ENCODE data around the gene CLDN25.
"Not testable (repeated sequence)": the region's sequence is repeated elsewhere in the genome, so short reads cannot be mapped to it uniquely, and the experiment has no call there.

Gene CLDN25

DNA sequence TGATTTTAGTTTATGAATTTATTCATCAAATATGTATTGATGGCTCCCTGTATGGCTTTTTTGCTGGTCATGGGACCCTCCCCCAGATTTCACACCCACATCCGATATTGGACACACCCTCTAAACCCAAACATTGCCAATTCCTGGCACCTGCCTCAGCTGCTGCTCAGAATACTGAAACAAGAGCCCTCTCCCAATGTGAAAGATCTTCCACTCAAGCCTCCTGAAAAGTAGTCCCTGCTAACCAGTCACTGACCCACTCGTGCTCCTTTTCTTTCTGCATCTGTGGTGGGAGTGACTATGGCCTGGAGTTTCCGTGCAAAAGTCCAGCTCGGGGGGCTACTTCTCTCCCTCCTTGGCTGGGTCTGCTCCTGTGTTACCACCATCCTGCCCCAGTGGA, at the start of gene CLDN25:
Gene CLDN25, plus strand, starts transcription at position 301 of the 400 bp plus-strand sequence. Its CDS starts 0 bp downstream, at position 301.
- DNase-seq (ENCODE audit: low read depth), result no peak
- no peak within 1 kb of the TSS for H3K4me3 ChIP-seq (ENCODE audit: low read depth, low read length)
- TF ChIP-seq, protein P1, sequence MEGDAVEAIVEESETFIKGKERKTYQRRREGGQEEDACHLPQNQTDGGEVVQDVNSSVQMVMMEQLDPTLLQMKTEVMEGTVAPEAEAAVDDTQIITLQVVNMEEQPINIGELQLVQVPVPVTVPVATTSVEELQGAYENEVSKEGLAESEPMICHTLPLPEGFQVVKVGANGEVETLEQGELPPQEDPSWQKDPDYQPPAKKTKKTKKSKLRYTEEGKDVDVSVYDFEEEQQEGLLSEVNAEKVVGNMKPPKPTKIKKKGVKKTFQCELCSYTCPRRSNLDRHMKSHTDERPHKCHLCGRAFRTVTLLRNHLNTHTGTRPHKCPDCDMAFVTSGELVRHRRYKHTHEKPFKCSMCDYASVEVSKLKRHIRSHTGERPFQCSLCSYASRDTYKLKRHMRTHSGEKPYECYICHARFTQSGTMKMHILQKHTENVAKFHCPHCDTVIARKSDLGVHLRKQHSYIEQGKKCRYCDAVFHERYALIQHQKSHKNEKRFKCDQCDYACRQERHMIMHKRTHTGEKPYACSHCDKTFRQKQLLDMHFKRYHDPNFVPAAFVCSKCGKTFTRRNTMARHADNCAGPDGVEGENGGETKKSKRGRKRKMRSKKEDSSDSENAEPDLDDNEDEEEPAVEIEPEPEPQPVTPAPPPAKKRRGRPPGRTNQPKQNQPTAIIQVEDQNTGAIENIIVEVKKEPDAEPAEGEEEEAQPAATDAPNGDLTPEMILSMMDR (IDR thresholded peaks at IDR 0.05; ENCODE audit: insufficient read depth, low read depth, low read length, missing control alignments), result no peak

DNA sequence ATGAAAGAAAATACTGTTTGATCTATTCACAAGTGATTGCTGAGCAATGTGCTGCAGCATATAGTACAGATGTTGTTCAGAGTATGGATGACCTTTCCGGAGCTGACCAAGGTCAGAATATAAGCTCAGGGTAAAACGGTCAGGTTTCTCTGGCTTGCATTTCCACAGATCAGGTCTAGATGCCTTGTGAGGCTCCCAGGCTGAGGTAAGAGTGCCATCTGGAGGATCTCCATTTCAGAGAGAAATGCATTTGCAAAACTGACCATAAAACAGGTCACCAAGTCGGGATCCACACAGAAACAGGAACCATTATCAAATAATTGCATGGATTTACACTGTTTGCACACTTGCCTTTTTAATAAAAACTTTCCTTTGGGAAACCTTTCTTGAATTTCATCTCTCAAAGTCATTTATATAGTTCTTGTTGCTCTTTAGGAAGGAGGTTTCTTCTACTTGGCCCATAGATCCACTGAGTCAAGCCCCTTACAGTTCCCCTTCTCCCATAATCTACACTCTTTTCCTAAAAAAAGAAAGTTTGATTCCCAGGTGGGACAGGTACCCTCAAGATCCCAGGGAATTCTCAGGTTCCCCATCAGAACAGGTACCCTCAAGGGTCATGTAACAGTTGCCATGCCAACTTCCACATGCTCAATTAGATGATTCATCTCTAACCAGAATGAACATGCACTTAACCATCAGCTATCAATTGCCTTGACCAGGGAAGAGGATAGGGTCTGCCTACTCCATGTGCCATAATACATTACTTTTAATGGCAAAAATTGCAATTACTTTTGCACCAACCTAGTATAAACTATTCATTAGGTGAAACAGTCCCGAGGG, 48.5 kb upstream of the CLDN25 start:
- TF ChIP-seq, protein P1 (IDR thresholded peaks at IDR 0.05; ENCODE audit: insufficient read depth, low read depth, low read length, missing control alignments), result peak; percentile 31
- H3K4me3 ChIP-seq (ENCODE audit: low read depth, low read length), result no peak overlapping the region
- peak; percentile 21 for DNase-seq (ENCODE audit: low read depth)

DNA sequence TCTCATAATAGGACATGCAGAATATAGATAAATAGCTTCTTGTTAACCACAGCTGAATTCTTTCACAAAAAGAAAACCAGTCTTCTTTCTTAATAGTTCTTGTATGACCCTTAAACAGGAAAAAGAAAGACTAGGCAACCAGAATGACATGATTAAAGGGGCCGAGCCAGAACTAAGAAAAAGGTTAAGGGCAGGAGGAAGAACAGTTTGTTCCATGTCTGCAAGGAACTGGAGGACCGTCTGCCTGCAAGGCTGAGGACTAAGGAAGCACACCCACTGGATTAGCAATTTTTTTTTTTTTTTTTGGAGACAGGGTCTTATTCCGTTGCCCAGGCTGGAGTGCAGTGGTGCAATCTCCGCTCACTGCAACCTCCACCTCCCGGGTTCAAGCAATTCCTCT, 47.5 kb upstream of the CLDN25 start:
- DNase-seq (ENCODE audit: low read depth), result no peak
- TF ChIP-seq, protein P1 (IDR thresholded peaks at IDR 0.05; ENCODE audit: insufficient read depth, low read depth, low read length, missing control alignments), result no peak
- no peak overlapping the region for H3K4me3 ChIP-seq (ENCODE audit: low read depth, low read length)

DNA sequence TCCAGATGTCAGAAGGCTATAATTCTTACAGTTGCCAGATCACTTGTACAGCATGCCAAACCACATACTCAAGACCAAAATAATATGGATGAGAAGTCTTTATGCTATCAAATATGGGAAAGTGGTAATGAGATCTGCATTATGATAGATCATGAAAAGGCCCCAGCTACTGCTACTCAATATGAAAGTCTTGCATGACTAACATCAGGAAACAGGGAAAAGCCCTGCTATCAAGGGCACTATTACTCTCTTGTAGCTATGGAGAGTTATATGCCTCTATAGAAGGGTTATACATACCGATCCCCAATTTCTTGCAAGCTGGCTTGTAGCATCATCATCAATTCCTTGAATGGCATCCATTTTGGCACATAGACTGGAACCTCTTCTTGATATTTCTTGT, 43.3 kb upstream of the CLDN25 start:
- no peak overlapping the region for H3K4me3 ChIP-seq (ENCODE audit: low read depth, low read length)
- TF ChIP-seq, protein P1 (IDR thresholded peaks at IDR 0.05; ENCODE audit: insufficient read depth, low read depth, low read length, missing control alignments), result no peak
- DNase-seq (ENCODE audit: low read depth), result no peak

DNA sequence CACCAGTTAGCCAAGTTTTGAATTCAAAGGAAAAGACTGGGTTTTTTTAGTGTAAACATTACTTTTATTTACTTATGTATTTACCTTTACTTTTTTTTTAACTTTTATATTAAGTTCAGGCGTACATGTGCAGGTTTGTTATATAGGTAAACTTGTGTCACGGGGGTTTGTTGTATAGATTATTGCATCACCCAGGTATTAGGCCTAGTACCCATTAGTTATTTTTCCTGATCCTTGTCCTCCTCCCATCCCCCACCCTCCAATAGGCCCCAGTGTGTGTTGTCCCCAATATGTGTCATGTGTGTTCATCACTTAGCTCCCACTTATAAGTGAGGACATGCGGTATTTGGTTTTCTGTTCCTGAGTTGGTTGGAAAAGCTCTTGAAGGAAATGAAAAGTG, 26.7 kb upstream of the CLDN25 start:
- TF ChIP-seq, protein P1 (IDR thresholded peaks at IDR 0.05; ENCODE audit: insufficient read depth, low read depth, low read length, missing control alignments), result no peak
- no peak for DNase-seq (ENCODE audit: low read depth)
- H3K4me3 ChIP-seq (ENCODE audit: low read depth, low read length), result no peak overlapping the region

DNA sequence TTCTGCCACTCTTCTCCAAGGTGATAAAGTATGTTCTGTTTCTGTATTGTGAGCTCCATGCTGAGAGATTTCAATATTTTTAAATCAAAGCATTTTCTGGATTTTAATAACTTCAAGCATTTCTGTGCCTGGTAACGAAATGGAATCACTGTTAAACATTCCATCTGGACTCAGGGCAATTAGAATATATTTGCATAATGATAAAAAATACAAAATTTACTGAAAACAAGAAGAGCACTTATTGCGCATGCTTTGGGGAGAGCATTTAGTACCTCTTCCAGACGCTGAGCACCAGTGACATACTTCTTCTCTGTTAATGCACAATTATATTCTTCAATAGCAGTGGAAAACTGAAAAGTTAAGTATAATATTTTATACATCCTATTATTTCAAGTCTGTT, 19.4 kb upstream of the CLDN25 start:
- no peak for DNase-seq (ENCODE audit: low read depth)
- TF ChIP-seq, protein P1 (IDR thresholded peaks at IDR 0.05; ENCODE audit: insufficient read depth, low read depth, low read length, missing control alignments), result no peak
- no peak overlapping the region for H3K4me3 ChIP-seq (ENCODE audit: low read depth, low read length)

DNA sequence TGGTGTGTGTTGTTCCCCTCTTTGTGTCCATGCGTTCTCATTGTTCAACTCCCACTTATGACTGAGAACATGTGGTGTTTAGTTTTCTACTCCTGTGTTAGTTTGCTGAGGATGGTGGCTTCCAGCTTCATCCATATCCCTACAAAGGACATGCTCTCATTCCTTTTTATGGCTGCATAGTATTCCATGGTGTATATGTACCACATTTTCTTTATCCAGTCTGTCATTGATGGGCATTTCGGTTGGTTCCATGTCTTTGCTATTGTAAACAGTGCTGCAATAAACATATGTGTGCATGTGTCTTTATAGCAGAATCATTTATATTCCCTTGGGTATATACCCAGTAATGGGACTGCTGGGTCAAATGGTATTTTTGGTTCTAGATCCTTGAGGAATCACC, 16.6 kb upstream of the CLDN25 start:
- not testable (repeated sequence) for DNase-seq (ENCODE audit: low read depth); H3K4me3 ChIP-seq (ENCODE audit: low read depth, low read length)
